ENCODE measurements around the gene KLHDC8B. TPM values are rescaled to one million over a fixed set of nuclear protein-coding genes. Genes with fewer than 3 reads are reported as not detected.

KLHDC8B gene
- total and polyA plus RNA-seq, 10 of the 15 experiments (the other 5 are each of a cell fraction or from before 2014, with no cell fraction given), result 0.31 to 1.5 (median 0.85) TPM; not detected in 1

DNA sequence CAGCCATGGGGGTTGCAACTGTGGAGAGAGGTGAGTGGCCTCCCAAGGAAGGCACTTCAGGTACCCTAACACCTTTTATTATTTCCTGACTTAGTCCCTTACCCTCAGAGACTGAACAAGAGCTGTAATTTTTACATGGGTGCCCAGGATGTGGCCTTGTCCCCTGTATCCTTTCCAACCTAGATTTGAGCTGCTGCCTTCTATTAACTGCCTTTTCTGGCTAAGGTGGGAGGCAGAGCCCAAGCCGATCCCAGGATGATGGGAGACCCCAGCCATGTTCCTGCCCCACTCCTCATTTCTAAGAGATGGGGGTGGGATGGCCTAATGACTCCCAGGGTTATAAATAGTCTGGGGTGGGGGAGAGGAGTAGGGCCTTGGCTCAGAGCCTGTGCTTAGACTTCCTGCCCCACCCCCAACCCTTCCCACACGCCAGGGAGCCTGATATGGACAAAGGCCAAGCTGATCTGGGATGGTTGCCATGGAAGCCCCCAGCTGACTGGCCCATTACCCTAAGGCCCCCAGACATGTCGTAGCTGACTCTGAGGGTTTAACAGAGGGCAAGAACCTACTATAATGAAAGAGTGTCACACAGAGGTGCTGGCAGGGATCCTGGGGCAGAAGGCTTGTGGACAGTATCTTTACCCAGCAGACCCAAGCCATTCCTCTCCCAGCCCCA is 1.9 kb downstream of the KLHDC8B start:
- no peak for FAIRE-seq
- Histone ChIP-seq H4K20me1 (ENCODE audit: control insufficient read depth, insufficient read depth) (no peaks in the 10 kb centered on the region), H3K27me3 (replicated peaks in 1 of 2; ENCODE audit: control insufficient read depth in 2 of 2, insufficient read depth in 2 of 2, low read length in 1 of 2) (no peaks in the 10 kb centered on the region), H3K9me3 (replicated peaks; ENCODE audit: control insufficient read depth, insufficient read depth, low read length) (no peaks in the 10 kb centered on the region), H3K9ac (ENCODE audit: control insufficient read depth, insufficient read depth, low read length) (no peak overlapping the region), H3K4me1 (ENCODE audit: control insufficient read depth, insufficient read depth, low read length) (no peaks in the 10 kb centered on the region), H2AFZ (ENCODE audit: control insufficient read depth, low read depth, low read length) (no peak overlapping the region), H3K27ac (ENCODE audit: control insufficient read depth, insufficient read depth) (no peak overlapping the region), H3K4me2 (ENCODE audit: control insufficient read depth, insufficient read depth) (no peak overlapping the region), H3K4me3 (no peak overlapping the region), H3K36me3 (ENCODE audit: control insufficient read depth in 2 of 2, insufficient read depth in 2 of 2, low read length in 1 of 2) (no peaks in the 10 kb centered on the region), H3K79me2 (ENCODE audit: control insufficient read depth, insufficient read depth, low read length) (no peaks in the 10 kb centered on the region)
- no peak for ATAC-seq
- no peak for DNase-seq (ENCODE audit: low read depth, low spot score)
- POLR2A ChIA-PET, result no interaction called here
- CTCF ChIA-PET, result interaction anchor here (5.9 kb wide), 1 partner anchor 276 kb away, joined by 59 read pairs; no protein-coding TSS in a partner anchor
- intact Hi-C loops (cut with micrococcal nuclease; ENCODE audit: unreplicated experiment), result no loop called here
- WGBS (ENCODE audit: insufficient coverage, insufficient replicate concordance, low lambda C conversion rate, missing lambda C conversion rate), result 36% methylated on average over 3 of the region's 3 CpGs
- SMC1A ChIA-PET (ENCODE audit: uncharacterized antibody, unreplicated experiment), result interaction anchor here (0.8 kb wide), 1 partner anchor 204 kb away, joined by 3 read pairs; no protein-coding TSS in a partner anchor
- no peak for TF ChIP-seq SREBF1 (IDR thresholded peaks at IDR 0.05; ENCODE audit: low read length)
- TF ChIP-seq NRF1 (conservative IDR thresholded peaks at IDR 0.05; ENCODE audit: low read depth, low read length), result no peak
- TF ChIP-seq, protein P1, sequence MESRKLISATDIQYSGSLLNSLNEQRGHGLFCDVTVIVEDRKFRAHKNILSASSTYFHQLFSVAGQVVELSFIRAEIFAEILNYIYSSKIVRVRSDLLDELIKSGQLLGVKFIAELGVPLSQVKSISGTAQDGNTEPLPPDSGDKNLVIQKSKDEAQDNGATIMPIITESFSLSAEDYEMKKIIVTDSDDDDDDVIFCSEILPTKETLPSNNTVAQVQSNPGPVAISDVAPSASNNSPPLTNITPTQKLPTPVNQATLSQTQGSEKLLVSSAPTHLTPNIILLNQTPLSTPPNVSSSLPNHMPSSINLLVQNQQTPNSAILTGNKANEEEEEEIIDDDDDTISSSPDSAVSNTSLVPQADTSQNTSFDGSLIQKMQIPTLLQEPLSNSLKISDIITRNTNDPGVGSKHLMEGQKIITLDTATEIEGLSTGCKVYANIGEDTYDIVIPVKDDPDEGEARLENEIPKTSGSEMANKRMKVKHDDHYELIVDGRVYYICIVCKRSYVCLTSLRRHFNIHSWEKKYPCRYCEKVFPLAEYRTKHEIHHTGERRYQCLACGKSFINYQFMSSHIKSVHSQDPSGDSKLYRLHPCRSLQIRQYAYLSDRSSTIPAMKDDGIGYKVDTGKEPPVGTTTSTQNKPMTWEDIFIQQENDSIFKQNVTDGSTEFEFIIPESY (IDR thresholded peaks at IDR 0.05), result no peak
- RAD21 ChIA-PET (ENCODE audit: unreplicated experiment), result interaction anchor here (1.3 kb wide), 1 partner anchor 167 kb away, joined by 3 read pairs; the partner anchor contains the start of gene USP4
- in situ Hi-C loops (cut with MboI), result no loop called here
- no TSS peak for BruUV-seq (replicated peaks)

GRCh38 chr3:49173792-49174170 is 2.4 kb downstream of the KLHDC8B start:
- 11% methylated on average over 4 of the region's 4 CpGs for WGBS (ENCODE audit: insufficient coverage, insufficient replicate concordance, low lambda C conversion rate, missing lambda C conversion rate)
- H3K36me3 ChIP-seq (ENCODE audit: control insufficient read depth in 2 of 2, insufficient read depth in 2 of 2, low read length in 1 of 2), result no peaks in the 10 kb centered on the region
- no peak overlapping the region for H2AFZ ChIP-seq (ENCODE audit: control insufficient read depth, low read depth, low read length)
- FAIRE-seq (no peak), DNase-seq (ENCODE audit: low read depth, low spot score) (no peak), ATAC-seq (no peak)
- no peak overlapping the region for H3K27ac ChIP-seq (ENCODE audit: control insufficient read depth, insufficient read depth)
- ChIA-PET POLR2A (no interaction called here), CTCF (interaction anchor here (5.9 kb wide), 1 partner anchor 275 kb away, joined by 59 read pairs; no protein-coding TSS in a partner anchor), RAD21 (ENCODE audit: unreplicated experiment) (interaction anchor here (1.3 kb wide), 1 partner anchor 166 kb away, joined by 3 read pairs; the partner anchor contains the start of gene USP4), SMC1A (ENCODE audit: uncharacterized antibody, unreplicated experiment) (interaction anchor here (0.8 kb wide), 1 partner anchor 204 kb away, joined by 3 read pairs; no protein-coding TSS in a partner anchor)
- no peaks in the 10 kb centered on the region for H4K20me1 ChIP-seq (ENCODE audit: control insufficient read depth, insufficient read depth)
- no peaks in the 10 kb centered on the region for H3K27me3 ChIP-seq (replicated peaks in 1 of 2; ENCODE audit: control insufficient read depth in 2 of 2, insufficient read depth in 2 of 2, low read length in 1 of 2)
- no peak overlapping the region for H3K4me3 ChIP-seq
- H3K9me3 ChIP-seq (replicated peaks; ENCODE audit: control insufficient read depth, insufficient read depth, low read length), result no peaks in the 10 kb centered on the region
- no peak for TF ChIP-seq ZNF384 (IDR thresholded peaks at IDR 0.05; ENCODE audit: borderline replicate concordance, low read depth, low read length)
- TF ChIP-seq, protein P2, sequence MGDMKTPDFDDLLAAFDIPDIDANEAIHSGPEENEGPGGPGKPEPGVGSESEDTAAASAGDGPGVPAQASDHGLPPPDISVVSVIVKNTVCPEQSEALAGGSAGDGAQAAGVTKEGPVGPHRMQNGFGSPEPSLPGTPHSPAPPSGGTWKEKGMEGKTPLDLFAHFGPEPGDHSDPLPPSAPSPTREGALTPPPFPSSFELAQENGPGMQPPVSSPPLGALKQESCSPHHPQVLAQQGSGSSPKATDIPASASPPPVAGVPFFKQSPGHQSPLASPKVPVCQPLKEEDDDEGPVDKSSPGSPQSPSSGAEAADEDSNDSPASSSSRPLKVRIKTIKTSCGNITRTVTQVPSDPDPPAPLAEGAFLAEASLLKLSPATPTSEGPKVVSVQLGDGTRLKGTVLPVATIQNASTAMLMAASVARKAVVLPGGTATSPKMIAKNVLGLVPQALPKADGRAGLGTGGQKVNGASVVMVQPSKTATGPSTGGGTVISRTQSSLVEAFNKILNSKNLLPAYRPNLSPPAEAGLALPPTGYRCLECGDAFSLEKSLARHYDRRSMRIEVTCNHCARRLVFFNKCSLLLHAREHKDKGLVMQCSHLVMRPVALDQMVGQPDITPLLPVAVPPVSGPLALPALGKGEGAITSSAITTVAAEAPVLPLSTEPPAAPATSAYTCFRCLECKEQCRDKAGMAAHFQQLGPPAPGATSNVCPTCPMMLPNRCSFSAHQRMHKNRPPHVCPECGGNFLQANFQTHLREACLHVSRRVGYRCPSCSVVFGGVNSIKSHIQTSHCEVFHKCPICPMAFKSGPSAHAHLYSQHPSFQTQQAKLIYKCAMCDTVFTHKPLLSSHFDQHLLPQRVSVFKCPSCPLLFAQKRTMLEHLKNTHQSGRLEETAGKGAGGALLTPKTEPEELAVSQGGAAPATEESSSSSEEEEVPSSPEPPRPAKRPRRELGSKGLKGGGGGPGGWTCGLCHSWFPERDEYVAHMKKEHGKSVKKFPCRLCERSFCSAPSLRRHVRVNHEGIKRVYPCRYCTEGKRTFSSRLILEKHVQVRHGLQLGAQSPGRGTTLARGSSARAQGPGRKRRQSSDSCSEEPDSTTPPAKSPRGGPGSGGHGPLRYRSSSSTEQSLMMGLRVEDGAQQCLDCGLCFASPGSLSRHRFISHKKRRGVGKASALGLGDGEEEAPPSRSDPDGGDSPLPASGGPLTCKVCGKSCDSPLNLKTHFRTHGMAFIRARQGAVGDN (IDR thresholded peaks at IDR 0.05), result no peak
- no peak for TF ChIP-seq SMC3 (IDR thresholded peaks at IDR 0.05; ENCODE audit: borderline replicate concordance, low read length)
- TF ChIP-seq MYC (IDR thresholded peaks at IDR 0.05; ENCODE audit: insufficient read depth, insufficient read length, insufficient replicate concordance, low read length, severe bottlenecking), result no peak
- no peak for TF ChIP-seq RAD51 (IDR thresholded peaks at IDR 0.05)
- TF ChIP-seq LARP7 (IDR thresholded peaks at IDR 0.05), result no peak
- H3K79me2 ChIP-seq (ENCODE audit: control insufficient read depth, insufficient read depth, low read length), result no peaks in the 10 kb centered on the region
- H3K9ac ChIP-seq (ENCODE audit: control insufficient read depth, insufficient read depth, low read length), result no peak overlapping the region
- H3K4me2 ChIP-seq (ENCODE audit: control insufficient read depth, insufficient read depth), result no peak overlapping the region
- H3K4me1 ChIP-seq (ENCODE audit: control insufficient read depth, insufficient read depth, low read length), result no peaks in the 10 kb centered on the region
- in situ Hi-C loops (cut with MboI) (no loop called here), intact Hi-C loops (cut with micrococcal nuclease; ENCODE audit: unreplicated experiment) (no loop called here)
- no TSS peak for BruUV-seq (replicated peaks)

Measured in GM12878 (cell line).